ENCODE measurements around the gene GPRIN2.

Gene GPRIN2

DNA sequence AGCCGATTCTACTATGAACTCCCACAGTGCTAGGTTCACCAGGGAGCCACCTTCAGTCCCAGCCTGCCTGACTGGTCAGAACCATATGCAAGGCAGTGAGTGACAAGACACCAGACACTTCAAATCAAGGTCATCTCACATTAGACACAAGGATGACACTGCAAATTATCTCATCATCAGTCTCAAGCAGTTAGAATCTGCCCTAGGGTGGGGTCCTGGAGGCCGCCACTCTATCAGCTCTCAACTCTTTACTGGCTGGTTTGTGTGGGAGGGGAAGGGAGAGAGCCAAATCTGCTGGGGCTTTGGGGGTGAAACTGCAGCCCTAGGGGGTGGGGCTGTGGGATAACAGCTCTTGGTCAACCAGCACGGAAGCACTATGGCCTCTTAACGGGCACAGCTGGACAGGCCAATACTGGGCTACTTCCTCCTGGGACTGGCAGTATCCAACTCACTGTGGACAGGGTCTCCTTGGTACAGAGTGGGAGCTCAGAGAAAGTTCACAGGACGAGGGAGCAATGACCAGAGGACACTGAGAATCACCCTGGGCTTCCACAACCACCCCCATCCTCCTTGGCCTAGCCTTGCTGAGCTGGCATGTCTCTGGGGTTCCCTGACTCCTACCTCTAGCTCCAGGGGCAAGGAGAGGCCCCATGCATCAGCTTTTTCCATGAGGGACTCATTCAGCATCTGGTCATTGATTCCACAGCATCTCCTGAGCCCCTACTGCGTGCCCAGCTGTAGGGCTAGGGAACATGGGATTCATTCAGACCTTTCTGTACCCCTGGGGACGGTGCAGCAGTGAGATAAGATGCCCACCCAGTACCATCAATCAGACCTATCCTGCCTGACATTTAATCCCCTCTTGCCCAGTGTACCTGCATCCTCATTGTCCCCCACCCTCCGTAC lies 5.4 kb downstream of the GPRIN2 start:
- peaks cover 2% of the 10 kb centered on the region for H3K36me3 ChIP-seq (ENCODE audit: control insufficient read depth, insufficient read depth, low read length)
- H3K27ac ChIP-seq (ENCODE audit: low read depth, low read length) = no peak overlapping the region
- peaks cover 6% of the 10 kb centered on the region for H3K27me3 ChIP-seq (ENCODE audit: control insufficient read depth, insufficient read depth, low read length)
- no peak overlapping the region for H3K9ac ChIP-seq (ENCODE audit: low read length)
- H3K4me1 ChIP-seq (ENCODE audit: control insufficient read depth, insufficient read depth, low read length) = no peaks in the 10 kb centered on the region
- no peak overlapping the region for H3K4me3 ChIP-seq (ENCODE audit: low read length)

DNA sequence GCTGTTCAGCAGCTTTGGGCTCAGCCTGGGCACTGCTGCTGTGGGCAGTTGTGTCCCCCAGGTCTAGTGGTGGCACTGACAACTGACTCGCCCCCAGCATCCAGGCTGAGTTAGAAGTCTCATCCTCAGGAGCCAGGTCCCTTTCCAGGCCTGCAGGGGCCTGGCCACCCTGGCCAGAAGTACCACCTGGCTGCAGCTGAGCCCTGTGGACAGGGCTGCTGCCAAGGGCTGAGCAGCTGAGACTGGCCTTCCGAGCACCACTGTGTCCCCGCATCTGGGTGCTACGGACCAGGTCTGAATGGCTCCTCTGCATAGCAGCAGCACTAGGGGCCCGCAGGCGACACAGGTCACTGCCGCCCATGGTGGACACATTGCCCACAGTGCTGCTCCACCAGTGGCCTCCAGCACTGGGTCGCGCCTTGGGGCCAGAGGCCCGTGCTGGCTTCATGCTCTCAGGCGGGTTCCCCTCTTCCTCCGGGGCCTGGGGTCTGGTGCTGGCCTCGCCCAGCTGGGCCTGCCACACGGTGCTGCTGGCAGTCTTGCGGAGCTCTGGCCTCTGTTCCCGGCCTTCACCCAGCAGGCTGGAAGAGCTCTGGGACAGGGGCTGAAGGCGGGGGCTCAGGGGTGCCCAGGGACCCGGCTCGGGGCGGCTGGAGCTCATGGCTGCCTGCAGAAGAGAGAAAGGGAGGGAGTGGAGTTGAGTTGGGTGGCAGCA lies 6.2 kb downstream of the GPRIN2 start:
- no peak overlapping the region for H3K27ac ChIP-seq (ENCODE audit: low read depth, low read length)
- H3K4me3 ChIP-seq (ENCODE audit: low read length) = no peak overlapping the region
- H3K27me3 ChIP-seq (ENCODE audit: control insufficient read depth, insufficient read depth, low read length) = no peaks in the 10 kb centered on the region
- H3K36me3 ChIP-seq (ENCODE audit: control insufficient read depth, insufficient read depth, low read length) = peaks cover 2% of the 10 kb centered on the region
- H3K9ac ChIP-seq (ENCODE audit: low read length) = no peak overlapping the region
- H3K4me1 ChIP-seq (ENCODE audit: control insufficient read depth, insufficient read depth, low read length) = no peaks in the 10 kb centered on the region

DNA sequence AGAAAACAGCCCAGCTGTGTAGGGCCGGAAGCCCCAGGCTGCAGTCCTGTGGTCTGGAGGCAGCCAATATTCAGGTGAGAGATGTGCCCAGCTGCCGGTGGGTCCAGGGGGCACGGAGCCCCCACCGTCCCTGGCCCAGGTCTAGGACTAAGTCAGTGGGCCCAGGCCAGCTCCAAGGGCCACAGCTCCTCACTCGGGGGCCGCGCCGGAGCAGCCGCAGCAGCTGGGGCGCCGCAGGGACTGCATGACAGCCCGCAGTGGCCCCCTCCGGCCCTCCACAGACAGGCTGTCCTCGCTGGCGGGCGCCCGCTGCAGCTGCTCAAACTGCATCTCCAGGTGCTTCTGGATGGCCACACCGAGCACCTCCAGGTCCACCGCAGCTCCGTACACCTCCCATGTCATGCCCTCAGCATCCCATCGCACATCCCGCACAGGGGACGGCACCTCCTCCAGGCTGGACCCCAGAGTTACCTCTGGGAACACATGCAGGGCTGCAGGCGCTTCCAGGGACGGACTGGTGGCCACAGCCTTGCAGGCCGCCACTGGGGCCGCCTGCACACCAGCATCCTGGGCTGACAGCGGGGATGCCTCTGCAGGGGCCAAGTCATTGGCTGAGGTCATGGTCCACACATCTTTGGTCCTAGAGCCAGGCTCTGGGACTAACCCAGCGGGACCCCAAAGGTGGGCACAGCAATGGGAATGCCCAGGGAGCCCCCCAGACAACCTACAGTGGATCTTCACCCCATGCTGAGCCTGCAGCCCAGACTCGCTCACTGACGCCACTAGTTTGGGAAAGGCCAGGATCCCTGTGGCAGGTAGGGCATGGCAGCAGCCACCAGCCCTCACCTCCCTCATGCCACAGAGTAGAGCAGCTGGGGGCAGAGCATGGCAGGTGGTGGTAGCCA lies 7.0 kb downstream of the GPRIN2 start:
- H3K9ac ChIP-seq (ENCODE audit: low read length) = no peak overlapping the region
- no peaks in the 10 kb centered on the region for H3K4me1 ChIP-seq (ENCODE audit: control insufficient read depth, insufficient read depth, low read length)
- H3K4me3 ChIP-seq (ENCODE audit: low read length) = no peak overlapping the region
- no peak overlapping the region for H3K27ac ChIP-seq (ENCODE audit: low read depth, low read length)
- peaks cover 2% of the 10 kb centered on the region for H3K36me3 ChIP-seq (ENCODE audit: control insufficient read depth, insufficient read depth, low read length)
- no peaks in the 10 kb centered on the region for H3K27me3 ChIP-seq (ENCODE audit: control insufficient read depth, insufficient read depth, low read length)

DNA sequence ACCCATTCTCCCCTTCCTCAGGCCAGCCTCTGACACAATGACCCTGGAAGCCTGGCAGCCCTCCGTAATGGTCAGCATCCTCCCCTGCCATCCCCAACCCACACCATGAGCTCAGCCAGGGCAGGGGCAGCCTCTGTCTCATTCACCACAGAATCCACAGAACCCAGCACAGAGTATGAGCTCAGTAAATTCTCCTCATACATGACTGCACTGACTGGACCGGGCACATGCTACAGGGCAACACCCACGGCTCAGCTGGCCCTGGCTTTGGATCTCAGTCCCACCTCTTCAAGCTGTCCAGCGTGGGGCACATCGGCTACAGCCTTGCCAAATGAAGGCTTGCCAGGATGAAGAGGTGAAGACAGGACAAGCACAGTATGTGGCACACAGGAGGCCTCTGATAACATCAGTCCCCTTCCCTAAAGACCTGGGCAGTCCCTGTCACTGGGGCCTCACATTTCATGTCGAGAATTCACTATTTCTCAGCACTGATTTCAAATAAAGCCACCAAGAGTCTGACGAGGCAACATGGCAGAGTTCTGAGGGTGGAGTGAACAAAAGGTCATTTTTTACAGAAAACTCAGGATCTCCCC lies 7.9 kb downstream of the GPRIN2 start:
- H3K27me3 ChIP-seq (ENCODE audit: control insufficient read depth, insufficient read depth, low read length) = no peaks in the 10 kb centered on the region
- no peak overlapping the region for H3K9ac ChIP-seq (ENCODE audit: low read length)
- no peak overlapping the region for H3K27ac ChIP-seq (ENCODE audit: low read depth, low read length)
- H3K36me3 ChIP-seq (ENCODE audit: control insufficient read depth, insufficient read depth, low read length) = peaks cover 2% of the 10 kb centered on the region
- no peak overlapping the region for H3K4me3 ChIP-seq (ENCODE audit: low read length)
- H3K4me1 ChIP-seq (ENCODE audit: control insufficient read depth, insufficient read depth, low read length) = no peaks in the 10 kb centered on the region

DNA sequence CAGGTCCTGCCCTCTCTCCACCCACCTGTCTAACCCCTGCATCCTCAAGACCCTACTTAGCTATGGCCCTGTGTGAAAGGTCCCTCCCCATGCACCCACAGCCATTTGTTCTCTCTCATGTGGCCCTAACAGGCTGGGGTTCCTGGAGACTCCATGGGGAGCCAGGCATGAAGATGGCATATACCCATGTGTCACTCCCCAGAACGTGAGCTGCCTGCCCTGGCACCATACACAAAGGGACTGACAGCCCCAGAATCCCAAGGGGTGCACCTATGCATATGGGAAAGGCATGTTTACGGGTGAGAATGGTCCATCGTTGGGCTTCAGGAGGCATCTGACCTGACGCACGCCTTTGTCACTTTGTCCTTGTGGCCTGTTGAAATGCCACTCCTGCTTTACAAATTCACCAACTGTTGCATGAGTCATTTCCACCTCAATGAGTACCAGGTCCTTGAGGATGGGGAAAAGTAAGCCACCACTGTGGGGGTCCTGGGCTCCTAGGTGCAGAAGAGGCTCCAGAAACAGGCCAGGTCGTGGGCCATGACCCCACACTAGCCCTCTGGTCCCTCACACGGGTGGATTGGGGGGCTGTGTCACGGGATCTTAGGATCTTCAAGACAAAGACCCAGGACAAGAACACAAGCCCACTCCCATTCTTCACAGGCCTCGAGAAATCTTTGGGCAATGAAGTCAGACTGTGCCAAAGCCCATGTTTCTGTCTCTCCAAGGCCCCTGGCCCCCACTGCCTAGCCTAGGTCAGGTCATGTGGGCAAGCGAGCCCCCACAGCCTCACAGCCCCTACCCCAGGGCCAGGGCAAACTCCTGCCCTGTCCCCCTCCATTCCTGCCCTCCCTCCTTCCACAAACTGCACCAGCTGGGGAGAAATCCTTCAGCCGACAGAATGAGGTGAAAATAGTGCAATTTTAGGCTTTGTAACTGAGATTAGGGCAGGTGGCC lies 8.6 kb downstream of the GPRIN2 start:
- Histone ChIP-seq H3K27me3 (ENCODE audit: control insufficient read depth, insufficient read depth, low read length) (no peaks in the 10 kb centered on the region), H3K27ac (ENCODE audit: low read depth, low read length) (no peak overlapping the region), H3K4me1 (ENCODE audit: control insufficient read depth, insufficient read depth, low read length) (no peaks in the 10 kb centered on the region), H3K36me3 (ENCODE audit: control insufficient read depth, insufficient read depth, low read length) (peaks cover 2% of the 10 kb centered on the region), H3K4me3 (ENCODE audit: low read length) (no peak overlapping the region), H3K9ac (ENCODE audit: low read length) (no peak overlapping the region)

DNA sequence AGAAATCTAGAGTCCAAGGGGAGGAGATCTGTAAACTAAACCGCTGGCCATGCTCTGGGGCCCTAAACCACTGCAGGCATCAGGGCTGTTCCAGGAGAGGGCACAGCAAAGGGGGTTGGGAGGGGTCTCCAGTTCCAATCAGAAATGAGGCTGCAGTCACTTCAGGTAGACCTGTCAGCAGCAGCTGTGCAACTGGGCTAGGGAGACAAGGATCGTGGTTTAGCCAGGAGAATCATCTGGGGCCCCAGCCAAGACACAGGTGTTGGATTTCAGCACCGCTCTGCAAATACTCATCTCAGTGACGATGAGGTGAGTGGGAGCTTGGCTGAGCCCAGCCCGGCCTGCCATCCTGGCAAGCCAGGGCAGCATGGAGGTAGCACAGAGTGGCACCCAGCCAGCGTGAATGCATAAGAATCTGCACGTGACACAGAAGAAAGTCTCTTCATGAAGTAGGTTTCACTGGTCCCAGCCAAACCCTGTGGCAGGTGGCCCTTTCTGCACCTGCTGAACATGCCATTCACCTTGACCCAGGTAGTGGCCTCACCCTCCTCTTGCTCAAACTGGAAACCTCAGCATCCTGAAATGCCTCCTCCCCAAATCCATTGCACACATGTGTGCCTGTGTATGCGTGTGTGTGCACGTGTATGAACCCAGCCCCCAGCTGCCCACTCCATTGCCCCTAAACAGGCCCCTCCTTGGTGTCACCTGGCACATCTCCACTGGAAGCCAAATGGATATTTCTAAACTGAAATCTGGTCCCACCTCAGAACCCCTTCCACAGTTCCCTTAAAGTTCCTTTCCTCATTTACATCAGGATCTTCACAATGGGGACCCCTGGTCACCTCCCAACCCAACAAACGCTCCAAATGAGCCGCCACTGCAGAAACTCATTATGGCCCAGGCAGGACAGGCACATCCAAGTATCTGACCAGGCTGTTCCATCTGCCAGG lies 9.6 kb downstream of the GPRIN2 start:
- Histone ChIP-seq H3K4me1 (ENCODE audit: control insufficient read depth, insufficient read depth, low read length) (no peaks in the 10 kb centered on the region), H3K27me3 (ENCODE audit: control insufficient read depth, insufficient read depth, low read length) (no peaks in the 10 kb centered on the region), H3K27ac (ENCODE audit: low read depth, low read length) (no peak overlapping the region), H3K9ac (ENCODE audit: low read length) (no peak overlapping the region), H3K4me3 (ENCODE audit: low read length) (no peak overlapping the region), H3K36me3 (ENCODE audit: control insufficient read depth, insufficient read depth, low read length) (no peaks in the 10 kb centered on the region)

DNA sequence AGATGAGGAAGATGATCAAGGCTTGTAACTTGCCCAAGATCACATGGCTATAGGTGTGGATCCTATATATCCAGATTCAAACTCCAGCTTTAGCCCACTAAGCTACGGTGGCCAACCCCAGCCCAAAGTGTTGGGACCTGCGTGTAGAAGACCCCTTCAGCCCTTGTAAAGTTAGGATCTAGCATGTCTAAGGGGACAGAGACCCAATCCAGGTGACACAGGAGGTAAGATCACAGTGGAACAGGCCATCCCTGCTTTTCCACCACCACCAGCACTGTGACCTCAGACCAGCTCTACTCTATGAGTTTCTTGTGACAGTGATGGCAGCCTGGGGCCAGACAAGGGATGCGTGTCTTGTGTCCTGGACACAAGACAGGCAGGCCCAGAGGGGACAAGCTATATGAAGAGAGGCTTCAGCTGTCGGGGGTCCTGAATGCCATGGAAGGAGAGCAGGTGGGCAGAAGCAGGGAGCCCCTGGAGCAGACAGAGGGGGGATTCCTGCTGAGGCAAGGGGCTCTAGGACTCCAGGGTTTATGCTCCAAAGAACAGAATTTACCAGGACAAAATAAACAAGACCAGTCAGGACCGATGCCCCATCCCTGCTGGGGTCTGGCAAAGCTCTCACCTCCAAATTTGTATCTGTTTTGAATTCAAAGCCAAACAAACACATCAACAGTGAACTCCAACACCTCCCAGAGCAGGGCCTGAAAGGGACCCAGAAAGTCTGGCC lies 10.4 kb downstream of the GPRIN2 start:
- Histone ChIP-seq H3K27ac (ENCODE audit: low read depth, low read length) (no peak overlapping the region), H3K27me3 (ENCODE audit: control insufficient read depth, insufficient read depth, low read length) (no peaks in the 10 kb centered on the region), H3K4me3 (ENCODE audit: low read length) (no peak overlapping the region), H3K4me1 (ENCODE audit: control insufficient read depth, insufficient read depth, low read length) (no peaks in the 10 kb centered on the region), H3K9ac (ENCODE audit: low read length) (no peak overlapping the region), H3K36me3 (ENCODE audit: control insufficient read depth, insufficient read depth, low read length) (no peaks in the 10 kb centered on the region)

DNA sequence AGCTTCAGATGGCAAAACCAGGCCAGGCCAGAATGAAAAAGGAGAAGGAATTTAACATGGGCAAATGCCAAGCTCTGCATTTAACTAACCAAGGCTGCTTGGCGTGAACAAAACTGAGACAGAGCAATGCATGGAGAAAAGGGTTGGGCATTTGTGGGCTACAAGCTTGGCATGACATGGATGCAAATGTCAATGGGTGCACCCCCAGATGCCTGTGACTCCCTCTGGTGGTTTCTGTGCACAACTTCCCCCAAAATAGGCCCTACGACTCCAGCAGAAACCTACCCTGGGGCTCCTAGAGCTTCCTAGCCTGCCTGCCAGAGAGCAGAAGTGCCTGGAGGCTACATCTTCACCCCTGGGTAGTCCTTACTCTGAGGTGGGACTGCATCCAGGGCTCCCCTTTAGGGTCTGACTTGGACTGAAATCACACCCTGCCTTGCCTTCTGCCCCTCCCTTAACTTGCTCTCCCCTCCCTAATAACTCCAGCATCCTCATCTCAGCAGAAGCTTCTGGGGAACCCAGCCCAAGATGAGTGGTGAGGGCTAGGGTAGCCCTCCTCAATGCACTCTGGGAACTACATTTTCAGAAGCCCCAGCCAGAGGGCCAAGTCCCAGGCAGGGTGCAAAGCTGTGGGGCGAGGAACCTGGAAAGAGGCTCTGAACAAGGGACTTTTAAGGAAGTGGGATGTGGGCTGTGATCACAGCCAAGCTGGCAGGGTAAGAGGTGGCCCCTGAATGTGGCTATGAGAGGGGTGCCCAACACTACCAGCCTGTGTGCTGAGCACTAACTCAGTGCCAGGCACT lies 11.3 kb downstream of the GPRIN2 start:
- Histone ChIP-seq H3K27me3 (ENCODE audit: control insufficient read depth, insufficient read depth, low read length) (no peaks in the 10 kb centered on the region), H3K4me1 (ENCODE audit: control insufficient read depth, insufficient read depth, low read length) (no peaks in the 10 kb centered on the region), H3K36me3 (ENCODE audit: control insufficient read depth, insufficient read depth, low read length) (no peaks in the 10 kb centered on the region), H3K4me3 (ENCODE audit: low read length) (no peak overlapping the region), H3K27ac (ENCODE audit: low read depth, low read length) (no peak overlapping the region), H3K9ac (ENCODE audit: low read length) (no peak overlapping the region)

DNA sequence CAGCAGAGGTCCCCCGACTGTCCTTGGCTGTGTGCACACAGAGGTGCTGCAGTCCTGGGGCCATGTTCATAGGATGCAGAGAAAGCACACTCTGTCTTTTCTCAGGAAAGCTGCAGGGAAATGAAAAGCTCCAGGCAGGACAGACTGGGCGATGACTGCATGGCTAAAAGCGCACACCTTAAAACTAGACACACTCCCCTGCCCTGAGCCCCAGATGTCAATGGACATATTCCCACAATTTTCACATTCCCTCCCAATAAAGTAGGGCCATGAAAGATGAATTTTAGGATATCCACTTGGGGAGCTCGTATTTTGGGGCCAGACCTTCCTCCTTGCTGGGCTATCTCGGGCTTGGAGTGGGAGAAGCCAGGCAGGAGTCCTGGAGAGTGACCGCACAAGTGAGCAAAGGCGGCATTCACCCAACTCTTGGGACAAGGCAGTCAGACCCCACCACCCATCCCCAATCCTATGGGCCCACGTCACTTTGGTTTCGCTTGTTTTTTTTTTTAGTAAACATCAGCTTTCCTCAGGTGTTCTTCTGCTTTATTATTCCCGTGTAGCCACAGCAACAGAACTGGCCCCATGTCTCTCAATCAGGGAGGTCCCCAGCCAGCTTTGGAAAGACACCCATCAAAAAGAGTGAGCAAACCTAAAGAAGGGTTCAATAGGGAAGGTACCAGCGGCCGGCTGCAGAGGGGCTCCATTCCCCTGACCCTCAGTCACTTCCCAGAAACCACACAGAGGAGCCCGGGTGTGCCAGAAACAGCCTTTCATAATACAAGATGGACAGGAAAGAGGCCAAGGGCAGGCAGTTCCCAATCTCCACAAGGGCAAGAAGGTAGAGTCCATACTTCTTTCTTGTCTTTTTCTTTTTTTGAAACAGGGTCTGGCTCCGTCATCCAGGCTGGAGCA lies 12.7 kb downstream of the GPRIN2 start:
- Histone ChIP-seq H3K4me3 (ENCODE audit: low read length) (no peak overlapping the region), H3K27me3 (ENCODE audit: control insufficient read depth, insufficient read depth, low read length) (no peaks in the 10 kb centered on the region), H3K4me1 (ENCODE audit: control insufficient read depth, insufficient read depth, low read length) (no peaks in the 10 kb centered on the region), H3K27ac (ENCODE audit: low read depth, low read length) (no peak overlapping the region), H3K9ac (ENCODE audit: low read length) (no peak overlapping the region), H3K36me3 (ENCODE audit: control insufficient read depth, insufficient read depth, low read length) (no peaks in the 10 kb centered on the region)
